Duodenal mucosa (tissue), 2 donors: ENCODE data around the gene VPS13C.

Source experiments
- H3K27ac ChIP-seq: one replicate; pipeline ENCODE4 v1.7.0; 2013; ENCODE audit warnings: low read depth, low read length
- H3K27me3 ChIP-seq, 2 donors: one replicate each; pipeline ENCODE4 v1.7.0; 2013; ENCODE audit warnings: low read length in 2 of 2, control low read depth in 1 of 2; ENCODE audit not compliant: insufficient read depth in 2 of 2, control insufficient read depth in 1 of 2
- H3K36me3 ChIP-seq, 2 donors: one replicate each; pipeline ENCODE4 v1.7.0; 2013; ENCODE audit warnings: low read length in 2 of 2, control low read depth in 1 of 2; ENCODE audit not compliant: insufficient read depth in 2 of 2, control insufficient read depth in 1 of 2
- H3K4me1 ChIP-seq, 2 donors: one replicate each; pipeline ENCODE4 v1.7.0; 2013; ENCODE audit warnings: low read length in 2 of 2, control low read depth in 1 of 2; ENCODE audit not compliant: insufficient read depth in 2 of 2, control insufficient read depth in 1 of 2
- H3K4me3 ChIP-seq, 2 donors: one replicate each; pipeline ENCODE4 v1.7.0; 2013; ENCODE audit warnings: low read length in 2 of 2, low read depth in 1 of 2
- H3K9ac ChIP-seq, 2 donors: one replicate each; pipeline ENCODE4 v1.7.0; 2013; ENCODE audit warnings: low read length in 2 of 2, low read depth in 1 of 2
- H3K9me3 ChIP-seq, 2 donors: one replicate each; pipeline ENCODE4 v1.7.0; 2013; ENCODE audit warnings: low read length in 2 of 2, control low read depth in 1 of 2; ENCODE audit not compliant: control insufficient read depth in 1 of 2

Gene VPS13C

DNA sequence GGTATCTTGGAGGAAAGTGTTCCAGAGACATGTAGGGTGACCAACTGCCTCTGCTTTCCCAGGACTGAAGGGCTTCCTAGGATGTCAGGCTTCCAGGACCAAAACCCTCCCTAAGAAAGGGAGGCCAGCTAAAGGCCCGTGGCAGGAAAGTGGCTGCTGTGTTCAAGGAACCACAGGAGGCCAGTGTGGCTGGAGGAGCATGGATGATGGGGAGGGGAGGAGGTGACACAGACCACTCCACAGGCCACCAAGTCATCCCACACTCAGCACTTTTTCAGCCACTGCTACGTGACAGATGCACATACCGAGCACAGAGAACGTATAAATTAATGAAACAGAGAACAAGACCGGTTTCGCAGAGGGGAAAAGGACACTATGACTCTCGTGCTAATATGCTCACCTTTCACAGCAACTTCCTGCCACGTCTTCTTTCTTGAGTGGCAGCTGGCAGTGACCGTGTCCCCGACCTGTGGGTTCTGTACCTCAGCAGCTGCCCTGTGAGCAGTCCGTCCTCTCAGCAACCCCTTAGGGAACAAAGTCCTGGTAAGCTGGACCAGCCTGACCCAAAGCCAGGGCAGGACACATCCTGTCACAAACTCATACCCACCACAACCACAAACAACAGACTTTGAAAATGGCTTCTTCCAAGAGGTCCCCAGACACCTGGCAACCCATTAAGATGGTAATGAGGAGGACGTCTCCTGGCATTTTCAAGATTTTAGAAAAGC is 244.7 kb downstream of the VPS13C start:
- Histone ChIP-seq H3K4me3 (no peak overlapping the region), H3K27ac (no peak overlapping the region), H3K9ac (no peak overlapping the region), H3K9me3 (no peaks in the 10 kb centered on the region), H3K36me3 (no peaks in the 10 kb centered on the region), H3K4me1 (no peaks in the 10 kb centered on the region), H3K27me3 (no peaks in the 10 kb centered on the region)

DNA sequence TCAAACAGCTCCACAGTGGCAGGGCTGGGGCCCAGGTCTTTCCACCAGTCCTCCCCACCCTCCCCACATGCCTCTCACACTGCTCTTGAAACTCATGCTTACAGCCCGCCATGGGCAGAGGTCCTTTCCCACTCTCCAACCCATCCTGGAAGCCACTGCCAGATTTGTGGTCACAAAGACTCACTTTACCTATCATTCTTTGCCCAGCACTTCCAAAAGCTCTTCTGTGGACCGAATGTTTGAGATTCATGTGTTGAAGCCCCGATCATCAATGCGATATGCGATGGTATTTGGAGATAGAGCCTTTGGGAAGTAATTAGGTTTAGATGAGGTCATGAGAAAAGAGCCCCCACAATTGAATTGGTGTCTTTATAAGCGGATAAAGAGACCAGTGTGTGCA is 247.8 kb downstream of the VPS13C start:
- Histone ChIP-seq H3K9ac (no peak overlapping the region), H3K4me3 (no peak overlapping the region), H3K9me3 (no peaks in the 10 kb centered on the region), H3K36me3 (no peaks in the 10 kb centered on the region), H3K4me1 (no peaks in the 10 kb centered on the region), H3K27ac (no peak overlapping the region), H3K27me3 (no peaks in the 10 kb centered on the region)

DNA sequence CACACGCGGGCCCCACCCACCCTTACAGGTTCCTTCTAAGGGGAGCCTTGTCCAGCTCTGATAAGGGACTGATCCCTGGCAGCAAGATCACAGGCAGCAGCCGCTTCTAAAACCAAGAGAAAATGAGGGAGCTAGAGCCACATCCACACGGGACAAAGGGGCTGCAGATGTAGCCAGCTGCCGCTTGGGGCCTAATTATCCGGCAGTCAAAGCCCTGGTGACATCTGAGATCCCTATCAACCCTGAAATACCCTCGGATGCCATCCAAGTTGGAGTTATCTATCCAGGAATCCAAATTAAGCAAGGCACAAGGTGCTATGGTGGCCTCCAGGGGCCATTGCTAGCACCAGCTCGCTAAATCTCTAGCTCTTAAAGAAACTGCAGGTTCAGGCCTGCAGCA is 248.3 kb downstream of the VPS13C start:
- Histone ChIP-seq H3K4me3 (no peak overlapping the region), H3K27ac (no peak overlapping the region), H3K9me3 (no peaks in the 10 kb centered on the region), H3K9ac (no peak overlapping the region), H3K36me3 (no peaks in the 10 kb centered on the region), H3K4me1 (no peaks in the 10 kb centered on the region), H3K27me3 (no peaks in the 10 kb centered on the region)

DNA sequence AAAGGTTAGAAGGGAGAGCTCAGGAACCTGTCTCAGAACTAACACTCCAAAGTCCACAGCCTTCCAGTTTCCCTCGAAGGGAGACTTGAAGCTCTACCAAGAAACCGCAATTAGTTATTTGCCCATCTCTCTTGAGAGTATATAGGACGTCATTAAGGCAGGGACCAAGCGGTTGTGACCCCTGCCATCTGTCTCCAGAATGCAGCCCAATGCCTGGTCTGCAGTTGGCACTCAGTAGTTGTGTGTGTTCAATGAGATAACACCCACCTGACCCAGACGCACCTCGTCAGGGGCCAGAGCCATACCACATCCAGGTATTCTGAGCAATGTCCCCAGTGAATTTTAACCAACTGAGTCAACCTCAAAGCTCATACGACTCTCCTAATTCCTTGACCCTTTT is 251.0 kb downstream of the VPS13C start:
- H3K36me3 ChIP-seq, result no peaks in the 10 kb centered on the region
- H3K9me3 ChIP-seq, result no peaks in the 10 kb centered on the region
- H3K9ac ChIP-seq, result no peak overlapping the region

DNA sequence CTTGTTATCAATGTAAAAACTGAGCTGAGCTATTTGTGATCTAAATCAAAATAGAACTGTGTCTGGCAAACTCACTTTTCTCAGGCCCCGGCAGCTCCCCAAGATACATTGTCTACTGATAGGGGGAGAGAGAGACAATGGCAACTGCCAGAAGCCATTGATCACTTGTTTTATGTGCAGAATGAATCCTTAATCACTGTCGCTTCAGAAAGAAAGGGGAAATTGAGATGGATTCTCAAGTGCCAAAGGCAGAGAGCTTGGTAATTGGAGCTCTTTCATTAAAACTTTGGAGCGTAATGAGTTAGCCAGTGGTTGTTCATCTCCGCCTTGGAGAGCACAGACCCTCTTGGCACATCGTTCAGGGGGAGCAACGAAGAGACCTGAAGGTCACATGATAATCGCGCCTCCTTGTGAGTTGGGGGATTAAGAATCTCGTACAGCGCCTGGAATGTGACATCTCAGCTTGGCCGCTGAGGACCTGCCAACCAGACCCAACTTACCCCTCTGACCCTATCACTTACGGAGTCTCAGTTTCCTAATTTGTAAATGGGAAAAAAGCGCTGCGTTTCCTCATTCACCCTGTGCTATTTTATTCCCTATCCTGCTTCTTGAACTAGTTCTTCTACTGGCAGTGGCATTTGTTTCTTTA is 252.8 kb downstream of the VPS13C start:
- Histone ChIP-seq H3K9ac (no peak overlapping the region), H3K4me1 (no peaks in the 10 kb centered on the region), H3K27me3 (peaks cover 0 to 3% of the 10 kb centered on the region in 2 donors), H3K36me3 (no peaks in the 10 kb centered on the region), H3K27ac (no peak overlapping the region), H3K4me3 (no peak overlapping the region), H3K9me3 (no peaks in the 10 kb centered on the region)

More for the DNA sequence above, 251.0 kb downstream of the VPS13C start:
- Histone ChIP-seq H3K27ac (no peak overlapping the region), H3K27me3 (no peaks in the 10 kb centered on the region), H3K4me3 (no peak overlapping the region), H3K4me1 (no peaks in the 10 kb centered on the region)
